Endodermal cell (in vitro differentiated cells): ENCODE measurements around the gene ZNF808. TPM values are rescaled to one million over a fixed set of nuclear protein-coding genes. Genes with fewer than 3 reads are reported as not detected.
"Not testable (repeated sequence)": the region's sequence is repeated elsewhere in the genome, so short reads cannot be mapped to it uniquely, and the experiment has no call there.

ENCODE experiments used
- DNase-seq: peaks from one replicate; pipeline ENCODE4 v3.0.0-alpha.2; 2017
- H3K27ac ChIP-seq: 2 replicates; pipeline ENCODE4 v1.5.1; 2013; ENCODE audit warnings: mild to moderate bottlenecking, low read depth, low read length, moderate library complexity
- H3K27me3 ChIP-seq: 2 replicates; pipeline ENCODE4 v1.6.1; 2013; ENCODE audit warnings: mild to moderate bottlenecking, low read length, moderate library complexity; ENCODE audit not compliant: insufficient read depth, control insufficient read depth, poor library complexity, severe bottlenecking
- H3K36me3 ChIP-seq: 2 replicates; pipeline ENCODE4 v1.7.0; 2013; ENCODE audit warnings: mild to moderate bottlenecking, low read length, moderate library complexity; ENCODE audit not compliant: control insufficient read depth, insufficient read depth
- H3K4me1 ChIP-seq: one replicate; pipeline ENCODE4 v1.7.0; 2013; ENCODE audit warnings: low read length; ENCODE audit not compliant: control insufficient read depth, insufficient read depth
- H3K4me3 ChIP-seq: 2 replicates; pipeline ENCODE4 v1.5.1; 2013; ENCODE audit warnings: mild to moderate bottlenecking, low read length, moderate library complexity
- H3K9ac ChIP-seq: 2 replicates; pipeline ENCODE4 v1.6.1; 2013; ENCODE audit warnings: mild to moderate bottlenecking, low read length, moderate library complexity; ENCODE audit not compliant: poor library complexity, severe bottlenecking; ENCODE audit errors: extremely low read depth
- H3K9me3 ChIP-seq: 2 replicates; pipeline ENCODE4 v1.6.1; 2013; ENCODE audit warnings: mild to moderate bottlenecking, low read length, moderate library complexity; ENCODE audit not compliant: control insufficient read depth
- H3K27ac Mint-ChIP-seq: 2 replicates; pipeline ENCODE4 v1.8.0; 2020; ENCODE audit warnings: mixed read lengths
- H3K27me3 Mint-ChIP-seq: 2 replicates; pipeline ENCODE4 v1.8.0; 2021; ENCODE audit warnings: mild to moderate bottlenecking, mixed read lengths; ENCODE audit not compliant: insufficient read depth
- H3K36me3 Mint-ChIP-seq: 2 replicates; pipeline ENCODE4 v1.8.0; 2020; ENCODE audit warnings: low read depth, mixed read lengths
- H3K4me1 Mint-ChIP-seq: 2 replicates; pipeline ENCODE4 v1.8.0; 2020; ENCODE audit warnings: mixed read lengths
- H3K4me3 Mint-ChIP-seq: 2 replicates; pipeline ENCODE4 v1.8.0; 2020; ENCODE audit warnings: mild to moderate bottlenecking, moderate library complexity, mixed read lengths
- H3K9me3 Mint-ChIP-seq: 2 replicates; pipeline ENCODE4 v1.8.0; 2020; ENCODE audit warnings: mild to moderate bottlenecking, mixed read lengths
- WGBS, 2 experiments: methylation state at CpG; one replicate each; pipeline versions ENCODE4 v1.1.5 to v1.1.7; 2013; ENCODE audit warnings: missing lambda C conversion rate in 2 of 2, mixed read lengths in 1 of 2; ENCODE audit not compliant: insufficient coverage in 1 of 2, insufficient read length in 1 of 2; 5-methylcytosine and 5-hydroxymethylcytosine counted together
- long read RNA-seq, 4 experiments: library from polyadenylated mRNA in 2 of 4; library from RNA in 1 of 4; library from capped mRNA in 1 of 4; stranded (forward) in 3 of 4; unstranded in 1 of 4; transcript quantifications; one replicate each; pipeline ENCODE4 v2.0.0, GENCODE V29; 2020 to 2021; ENCODE audit warnings: inconsistent platforms in 1 of 4
- polyA plus RNA-seq, 2 experiments: library from polyadenylated mRNA; stranded (reverse); fragments of 50-300 nt; gene quantifications; one replicate each; pipeline ENCODE4 v1.2.3, GENCODE V29; 2013
- total RNA-seq, 2 donors: library from RNA; stranded (reverse); fragmentation: NEBNext Ultra II Directional in 1 of 2; extraction: Animal tissue kit (Norgen Biotek cat#: 25700) in 1 of 2; gene quantifications; 2 replicates in 1 of 2; 3 replicates in 1 of 2; pipeline ENCODE4 v1.2.1, GENCODE V29; 2021
- TF ChIP-seq, protein P1 (sequence below): fragments of 200-600 bp; sonication (generic); conservative IDR thresholded peaks from 2 replicates; pipeline ENCODE4 v1.5.0; 2021; ENCODE audit warnings: antibody characterized with exemption, mild to moderate bottlenecking

ZNF808 gene
- total RNA-seq, result 10 to 100 TPM; 52.4 to 61.6 TPM
- 6.0 TPM for polyA plus RNA-seq (2013, experiment 1 of 2)
- polyA plus RNA-seq (2013, experiment 2 of 2), result 6.5 TPM
- long read RNA-seq, experiment 1, partial matches to known transcripts, result 1 of 1 reads
- long read RNA-seq, experiment 1, other reads (novel, unspliced or antisense), result 0 of 1 reads
- long read RNA-seq, experiment 2, transcript ZNF808-201 (5 exons, 3,600 nt), result major isoform, 5 of 12 reads
- long read RNA-seq, experiment 2, partial matches to known transcripts, result 3 of 12 reads
- long read RNA-seq, experiment 2, other reads (novel, unspliced or antisense), result 1 of 12 reads
- long read RNA-seq, experiment 3, transcript ZNF808-201 (5 exons, 3,600 nt), result major isoform, 13 of 33 reads
- long read RNA-seq, experiment 3, partial matches to known transcripts, result 3 of 33 reads
- long read RNA-seq, experiment 3, other reads (novel, unspliced or antisense), result 12 of 33 reads
- long read RNA-seq, experiment 4, result 0 reads

DNA sequence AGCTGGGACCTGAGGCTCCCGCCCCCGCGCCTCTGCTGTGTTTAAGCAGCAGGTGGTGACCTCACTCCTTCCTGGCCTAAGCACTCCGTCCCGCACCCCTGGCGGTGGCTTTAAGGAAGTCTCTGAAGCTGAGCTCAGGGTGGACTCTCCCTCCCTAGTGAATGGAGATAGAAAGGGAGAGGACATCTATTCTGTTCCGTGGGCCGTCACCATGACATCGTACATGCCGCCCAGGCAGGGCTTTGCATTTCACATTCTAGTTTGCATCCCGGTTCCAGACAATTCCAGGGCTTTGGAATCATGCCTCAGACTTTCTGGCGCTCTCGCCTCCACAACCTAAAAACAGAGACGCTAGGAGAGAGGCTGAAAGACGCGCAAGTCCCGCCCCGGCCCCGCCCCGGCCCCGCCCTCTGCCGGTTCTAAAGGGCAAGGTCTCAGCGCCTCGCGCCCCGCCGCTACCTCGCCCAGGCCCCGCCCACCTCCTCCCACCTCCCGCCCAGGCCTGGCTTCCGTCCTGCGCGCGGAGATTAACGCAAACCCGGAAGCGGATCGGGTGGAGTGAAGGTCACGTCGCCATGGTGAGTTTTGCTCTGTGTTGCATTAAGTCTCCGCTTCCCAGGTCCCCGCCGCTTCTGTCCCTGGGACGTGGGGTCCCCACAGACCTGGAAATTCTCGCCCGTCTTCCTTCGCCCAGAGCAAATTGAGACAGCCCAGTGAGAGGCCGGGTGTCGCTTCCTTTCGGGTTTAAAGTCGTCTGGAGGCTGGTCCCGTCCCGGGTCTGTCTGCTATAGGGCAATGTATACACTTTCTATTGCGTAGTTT is at the start of gene ZNF808:
TSS of gene ZNF808 (plus strand) at position 535 of the 822 bp plus-strand sequence. CDS start 15,617 bp downstream, outside the sequence.
- Histone ChIP-seq H3K4me3 (peak within 1 kb of the TSS; percentile 97), H3K36me3 (no peaks in the 10 kb centered on the region), H3K9me3 (no peaks in the 10 kb centered on the region), H3K4me1 (no peaks in the 10 kb centered on the region), H3K27me3 (no peaks in the 10 kb centered on the region), H3K27ac (peak within 1 kb of the TSS; percentile 54), H3K9ac (peak within 1 kb of the TSS; percentile 90)
- WGBS, 2 experiments, result 1 to 2% methylated on average over 21 to 42 of the region's 54 CpGs
- peak; percentile 99 for DNase-seq
- TF ChIP-seq, protein P1, sequence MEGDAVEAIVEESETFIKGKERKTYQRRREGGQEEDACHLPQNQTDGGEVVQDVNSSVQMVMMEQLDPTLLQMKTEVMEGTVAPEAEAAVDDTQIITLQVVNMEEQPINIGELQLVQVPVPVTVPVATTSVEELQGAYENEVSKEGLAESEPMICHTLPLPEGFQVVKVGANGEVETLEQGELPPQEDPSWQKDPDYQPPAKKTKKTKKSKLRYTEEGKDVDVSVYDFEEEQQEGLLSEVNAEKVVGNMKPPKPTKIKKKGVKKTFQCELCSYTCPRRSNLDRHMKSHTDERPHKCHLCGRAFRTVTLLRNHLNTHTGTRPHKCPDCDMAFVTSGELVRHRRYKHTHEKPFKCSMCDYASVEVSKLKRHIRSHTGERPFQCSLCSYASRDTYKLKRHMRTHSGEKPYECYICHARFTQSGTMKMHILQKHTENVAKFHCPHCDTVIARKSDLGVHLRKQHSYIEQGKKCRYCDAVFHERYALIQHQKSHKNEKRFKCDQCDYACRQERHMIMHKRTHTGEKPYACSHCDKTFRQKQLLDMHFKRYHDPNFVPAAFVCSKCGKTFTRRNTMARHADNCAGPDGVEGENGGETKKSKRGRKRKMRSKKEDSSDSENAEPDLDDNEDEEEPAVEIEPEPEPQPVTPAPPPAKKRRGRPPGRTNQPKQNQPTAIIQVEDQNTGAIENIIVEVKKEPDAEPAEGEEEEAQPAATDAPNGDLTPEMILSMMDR, result peak; percentile 86
- Mint-ChIP-seq H3K4me1 (peaks cover 8% of the 10 kb centered on the region), H3K9me3 (no peaks in the 10 kb centered on the region), H3K36me3 (peaks cover 13% of the 10 kb centered on the region), H3K27ac (peak within 1 kb of the TSS; percentile 98), H3K4me3 (peak within 1 kb of the TSS; percentile 92), H3K27me3 (no peaks in the 10 kb centered on the region)

DNA sequence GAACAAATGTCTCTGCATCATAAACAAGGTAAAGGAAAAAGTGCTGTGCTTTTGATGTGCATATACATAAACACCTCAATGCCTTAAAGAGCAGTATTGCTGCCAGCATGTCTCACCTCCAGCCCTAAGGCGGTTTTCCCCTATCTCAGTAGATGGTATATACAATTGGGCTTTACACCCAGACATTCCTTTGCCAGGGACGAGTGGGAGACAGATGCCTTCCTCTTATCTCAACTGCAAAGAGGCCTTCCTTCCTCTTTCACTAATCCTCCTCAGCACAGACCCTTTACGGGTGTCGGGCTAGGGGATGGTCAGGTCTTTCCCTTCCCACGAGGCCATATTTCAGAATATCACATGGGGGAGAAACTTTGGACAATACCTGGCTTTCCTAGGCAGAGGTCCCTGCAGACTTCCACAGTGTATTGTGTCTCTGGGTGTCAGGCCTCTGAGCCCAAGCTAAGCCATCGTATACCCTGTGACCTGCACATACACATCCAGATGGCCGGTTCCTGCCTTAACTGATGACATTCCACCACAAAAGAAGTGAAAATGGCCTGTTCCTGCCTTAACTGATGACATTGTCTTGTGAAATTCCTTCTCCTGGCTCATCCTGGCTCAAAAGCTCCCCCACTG is 43.2 kb upstream of the ZNF808 start:
- peak; percentile 59 for DNase-seq
- WGBS, 2 experiments, result 74 to 83% methylated on average over 5 to 6 of the region's 7 CpGs
- Mint-ChIP-seq H3K4me3 (peak overlapping the region; percentile 51), H3K27ac (peak overlapping the region; percentile 99), H3K9me3 (peaks cover 69% of the 10 kb centered on the region), H3K36me3 (peaks cover 22% of the 10 kb centered on the region), H3K4me1 (peaks cover 33% of the 10 kb centered on the region)
- H3K36me3 ChIP-seq, H3K27ac ChIP-seq, H3K27me3 ChIP-seq, H3K4me1 ChIP-seq, H3K27me3 Mint-ChIP-seq, H3K9ac ChIP-seq: not testable (repeated sequence)
- peaks cover 58% of the 10 kb centered on the region for H3K9me3 ChIP-seq
- H3K4me3 ChIP-seq, result peak overlapping the region; percentile 60

- Mint-ChIP-seq H3K27ac (peak overlapping the region; percentile 99), H3K9me3 (peaks cover 69% of the 10 kb centered on the region)
- 71 to 81% methylated on average over 7 of the region's 7 CpGs for WGBS, 2 experiments
Measured at GRCh38 chr19:52485064-52485463, 42.4 kb upstream of the ZNF808 start.

GRCh38 chr19:52485561-52486240 is 41.8 kb upstream of the ZNF808 start:
- DNase-seq, result peak; percentile 57
- peaks cover 33% of the 10 kb centered on the region for H3K4me1 Mint-ChIP-seq
- peak overlapping the region; percentile 99 for H3K27ac Mint-ChIP-seq
- H3K36me3 ChIP-seq, H3K27me3 Mint-ChIP-seq, H3K9ac ChIP-seq, H3K4me1 ChIP-seq, H3K27ac ChIP-seq, H3K27me3 ChIP-seq: not testable (repeated sequence)
- Histone ChIP-seq H3K4me3 (peak overlapping the region; percentile 56), H3K9me3 (peaks cover 53% of the 10 kb centered on the region)
- peak overlapping the region; percentile 51 for H3K4me3 Mint-ChIP-seq
- 60 to 68% methylated on average over 3 to 8 of the region's 8 CpGs for WGBS, 2 experiments
- H3K36me3 Mint-ChIP-seq, result peaks cover 18% of the 10 kb centered on the region
- H3K9me3 Mint-ChIP-seq, result peaks cover 67% of the 10 kb centered on the region

More at GRCh38 chr19:52485064-52485463, 42.4 kb upstream of the ZNF808 start:
- Histone ChIP-seq H3K9me3 (peaks cover 54% of the 10 kb centered on the region), H3K4me3 (peak overlapping the region; percentile 56)
- peak overlapping the region; percentile 51 for H3K4me3 Mint-ChIP-seq
- not testable (repeated sequence) for H3K4me1 ChIP-seq, H3K36me3 ChIP-seq, H3K27me3 ChIP-seq, DNase-seq, H3K27ac ChIP-seq, H3K9ac ChIP-seq, H3K27me3 Mint-ChIP-seq
- peaks cover 19% of the 10 kb centered on the region for H3K36me3 Mint-ChIP-seq
- peaks cover 33% of the 10 kb centered on the region for H3K4me1 Mint-ChIP-seq
